GM06990 (cell line): ENCODE measurements around the gene GPX5.
A peak's percentile ranks its signal among the peaks of the same experiment; 100 is the strongest.

Source experiments
- DNase-seq: peaks from one replicate; pipeline ENCODE4 v3.0.0-alpha.2; 2011; ENCODE audit not compliant: insufficient read length; ENCODE audit errors: extremely low read depth
- H3K27me3 ChIP-seq: replicated peaks from 2 replicates; pipeline ENCODE4 v1.6.0; 2011; ENCODE audit warnings: low read length; ENCODE audit not compliant: control insufficient read depth, insufficient read depth
- H3K36me3 ChIP-seq: 2 replicates; pipeline ENCODE4 v1.5.1; 2011; ENCODE audit warnings: low read length; ENCODE audit not compliant: control insufficient read depth, insufficient read depth
- H3K4me3 ChIP-seq: replicated peaks from 2 replicates; pipeline ENCODE4 v1.5.1; 2011; ENCODE audit warnings: low read depth, mild to moderate bottlenecking, control low read depth, low read length
- CTCF ChIP-seq: IDR thresholded peaks from 2 replicates; pipeline ENCODE4 v1.5.1; 2011; ENCODE audit warnings: low read length, control low read depth, mild to moderate bottlenecking, inconsistent platforms; ENCODE audit not compliant: insufficient read depth, poor library complexity, severe bottlenecking

Gene GPX5

GRCh38 chr6:28522594-28523240 is 3.0 kb upstream of the GPX5 start:
- no peak for TF ChIP-seq CTCF
- Histone ChIP-seq H3K27me3 (no peaks in the 10 kb centered on the region), H3K36me3 (no peaks in the 10 kb centered on the region), H3K4me3 (no peak overlapping the region)
- DNase-seq, result no peak

GRCh38 chr6:28523241-28523622 is 2.4 kb upstream of the GPX5 start:
- Histone ChIP-seq H3K36me3 (no peaks in the 10 kb centered on the region), H3K4me3 (no peak overlapping the region), H3K27me3 (no peaks in the 10 kb centered on the region)
- no peak for TF ChIP-seq CTCF
- no peak for DNase-seq

- DNase-seq, result no peak
- no peaks in the 10 kb centered on the region for H3K36me3 ChIP-seq
- no peak overlapping the region for H3K4me3 ChIP-seq
- no peak for TF ChIP-seq CTCF
- H3K27me3 ChIP-seq, result no peaks in the 10 kb centered on the region; the same call in none of the 2 replicates
Observed at GRCh38 chr6:28530777-28531176, 5.1 kb downstream of the GPX5 start.

GRCh38 chr6:28531479-28532128 is 5.9 kb downstream of the GPX5 start:
- DNase-seq, result no peak
- no peaks in the 10 kb centered on the region; the same call in none of the 2 replicates for H3K27me3 ChIP-seq
- no peaks in the 10 kb centered on the region for H3K36me3 ChIP-seq
- peak; percentile 29 for TF ChIP-seq CTCF
- H3K4me3 ChIP-seq, result no peak overlapping the region

- Histone ChIP-seq H3K4me3 (no peak overlapping the region), H3K27me3 (no peaks in the 10 kb centered on the region; the same call in none of the 2 replicates), H3K36me3 (no peaks in the 10 kb centered on the region)
- no peak for TF ChIP-seq CTCF
- no peak for DNase-seq
Observed at GRCh38 chr6:28534306-28534705, 8.6 kb downstream of the GPX5 start.
